Duodenal mucosa (tissue), 2 donors: ENCODE measurements around the gene RFX8.

Experiments
- H3K27ac ChIP-seq: one replicate; pipeline ENCODE4 v1.7.0; 2013; ENCODE audit warnings: low read depth, low read length
- H3K27me3 ChIP-seq, 2 donors: one replicate each; pipeline ENCODE4 v1.7.0; 2013; ENCODE audit warnings: low read length in 2 of 2, control low read depth in 1 of 2; ENCODE audit not compliant: insufficient read depth in 2 of 2, control insufficient read depth in 1 of 2
- H3K36me3 ChIP-seq, 2 donors: one replicate each; pipeline ENCODE4 v1.7.0; 2013; ENCODE audit warnings: low read length in 2 of 2, control low read depth in 1 of 2; ENCODE audit not compliant: insufficient read depth in 2 of 2, control insufficient read depth in 1 of 2
- H3K4me1 ChIP-seq, 2 donors: one replicate each; pipeline ENCODE4 v1.7.0; 2013; ENCODE audit warnings: low read length in 2 of 2, control low read depth in 1 of 2; ENCODE audit not compliant: insufficient read depth in 2 of 2, control insufficient read depth in 1 of 2
- H3K4me3 ChIP-seq, 2 donors: one replicate each; pipeline ENCODE4 v1.7.0; 2013; ENCODE audit warnings: low read length in 2 of 2, low read depth in 1 of 2
- H3K9ac ChIP-seq, 2 donors: one replicate each; pipeline ENCODE4 v1.7.0; 2013; ENCODE audit warnings: low read length in 2 of 2, low read depth in 1 of 2
- H3K9me3 ChIP-seq, 2 donors: one replicate each; pipeline ENCODE4 v1.7.0; 2013; ENCODE audit warnings: low read length in 2 of 2, control low read depth in 1 of 2; ENCODE audit not compliant: control insufficient read depth in 1 of 2

RFX8 gene

GRCh38 chr2:101371636-101372035 is 103.3 kb downstream of the RFX8 start:
- no peaks in the 10 kb centered on the region for H3K27me3 ChIP-seq
- no peaks in the 10 kb centered on the region for H3K9me3 ChIP-seq
- H3K27ac ChIP-seq: no peak overlapping the region
- no peak overlapping the region for H3K4me3 ChIP-seq
- H3K9ac ChIP-seq: no peak overlapping the region
- H3K36me3 ChIP-seq: no peaks in the 10 kb centered on the region
- no peaks in the 10 kb centered on the region for H3K4me1 ChIP-seq

GRCh38 chr2:101369100-101369499 is 105.8 kb downstream of the RFX8 start:
- no peaks in the 10 kb centered on the region for H3K36me3 ChIP-seq
- H3K9ac ChIP-seq: no peak overlapping the region
- H3K4me1 ChIP-seq: no peaks in the 10 kb centered on the region
- H3K27ac ChIP-seq: no peak overlapping the region
- no peak overlapping the region for H3K4me3 ChIP-seq
- H3K27me3 ChIP-seq: no peaks in the 10 kb centered on the region
- H3K9me3 ChIP-seq: no peaks in the 10 kb centered on the region

DNA sequence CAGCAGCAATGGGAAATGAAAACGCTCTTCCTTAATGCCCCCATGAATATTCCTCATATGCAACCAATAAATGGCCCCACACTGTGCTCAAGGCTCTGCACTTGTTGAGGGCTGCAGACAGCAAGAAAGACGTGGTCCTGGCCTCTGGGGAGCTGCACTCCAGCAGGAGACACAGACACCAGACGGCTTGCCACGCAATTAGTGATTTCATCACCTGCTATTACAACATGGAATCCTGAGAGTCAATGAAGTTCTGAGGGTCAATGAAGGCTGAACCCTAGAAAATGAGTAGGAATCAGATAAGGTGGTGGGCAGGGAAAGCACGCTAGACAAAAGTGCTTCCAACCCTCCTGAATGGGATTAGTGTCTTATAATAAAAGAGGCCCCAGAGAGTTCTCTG is 106.5 kb downstream of the RFX8 start:
- Histone ChIP-seq H3K9ac (no peak overlapping the region), H3K4me1 (no peaks in the 10 kb centered on the region), H3K9me3 (no peaks in the 10 kb centered on the region), H3K36me3 (no peaks in the 10 kb centered on the region), H3K27ac (no peak overlapping the region), H3K4me3 (no peak overlapping the region), H3K27me3 (no peaks in the 10 kb centered on the region)

GRCh38 chr2:101367508-101367907 is 107.4 kb downstream of the RFX8 start:
- no peaks in the 10 kb centered on the region for H3K27me3 ChIP-seq
- no peaks in the 10 kb centered on the region for H3K9me3 ChIP-seq
- H3K4me1 ChIP-seq: no peaks in the 10 kb centered on the region
- no peak overlapping the region for H3K27ac ChIP-seq
- H3K36me3 ChIP-seq: no peaks in the 10 kb centered on the region
- no peak overlapping the region for H3K4me3 ChIP-seq
- no peak overlapping the region for H3K9ac ChIP-seq

GRCh38 chr2:101364878-101365277 is 110.0 kb downstream of the RFX8 start:
- Histone ChIP-seq H3K27ac (no peak overlapping the region), H3K4me3 (no peak overlapping the region), H3K36me3 (no peaks in the 10 kb centered on the region), H3K9me3 (no peaks in the 10 kb centered on the region), H3K4me1 (peaks cover 10 to 12% of the 10 kb centered on the region in 2 donors), H3K9ac (no peak overlapping the region), H3K27me3 (no peaks in the 10 kb centered on the region)

DNA sequence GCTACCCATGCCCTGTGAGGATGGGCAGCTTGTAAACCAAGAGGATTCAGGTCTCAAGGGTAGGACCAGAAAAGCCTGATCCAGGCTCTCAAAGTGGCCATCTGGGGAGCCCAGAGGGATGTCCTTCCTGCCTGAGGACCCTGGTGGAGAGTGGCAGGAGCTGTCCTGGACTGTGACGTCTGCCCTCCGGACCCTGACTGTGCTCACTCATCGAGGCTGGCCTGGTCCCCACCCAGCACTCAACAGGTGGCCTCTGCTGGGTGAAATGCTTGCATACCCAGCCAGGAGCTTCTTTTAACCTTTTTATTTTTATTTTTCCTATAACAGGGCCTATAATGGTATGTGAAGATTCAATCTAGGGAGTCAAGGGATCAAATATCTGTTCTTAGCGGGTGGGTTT is 112.1 kb downstream of the RFX8 start:
- H3K9ac ChIP-seq: no peak overlapping the region
- no peaks in the 10 kb centered on the region for H3K27me3 ChIP-seq
- H3K27ac ChIP-seq: no peak overlapping the region
- no peak overlapping the region for H3K4me3 ChIP-seq
- no peaks in the 10 kb centered on the region for H3K36me3 ChIP-seq
- no peaks in the 10 kb centered on the region for H3K9me3 ChIP-seq
- peaks cover 10 to 14% of the 10 kb centered on the region in 2 donors for H3K4me1 ChIP-seq

DNA sequence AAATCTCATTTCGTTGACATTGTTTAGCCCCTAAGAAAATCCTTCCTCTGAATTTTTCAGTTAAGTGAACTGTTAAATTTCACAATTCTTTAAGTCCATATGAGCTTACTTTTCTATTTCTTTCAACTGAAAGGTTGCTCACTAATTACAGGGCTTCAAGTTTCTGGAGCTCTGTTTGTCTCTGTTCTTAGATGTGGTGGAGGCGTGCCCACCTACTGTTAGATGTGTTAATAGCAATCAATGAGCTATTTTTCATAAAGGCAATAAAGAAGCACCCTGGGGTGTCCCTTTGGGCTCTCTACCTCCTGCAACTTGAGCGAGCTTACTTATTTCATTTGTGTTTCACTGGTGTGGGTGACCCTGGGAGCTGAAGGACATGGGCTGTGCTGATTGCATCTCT is 112.6 kb downstream of the RFX8 start:
- Histone ChIP-seq H3K9ac (no peak overlapping the region), H3K4me3 (no peak overlapping the region), H3K4me1 (peaks cover 10 to 14% of the 10 kb centered on the region in 2 donors), H3K27me3 (no peaks in the 10 kb centered on the region), H3K36me3 (no peaks in the 10 kb centered on the region), H3K27ac (no peak overlapping the region), H3K9me3 (no peaks in the 10 kb centered on the region)

DNA sequence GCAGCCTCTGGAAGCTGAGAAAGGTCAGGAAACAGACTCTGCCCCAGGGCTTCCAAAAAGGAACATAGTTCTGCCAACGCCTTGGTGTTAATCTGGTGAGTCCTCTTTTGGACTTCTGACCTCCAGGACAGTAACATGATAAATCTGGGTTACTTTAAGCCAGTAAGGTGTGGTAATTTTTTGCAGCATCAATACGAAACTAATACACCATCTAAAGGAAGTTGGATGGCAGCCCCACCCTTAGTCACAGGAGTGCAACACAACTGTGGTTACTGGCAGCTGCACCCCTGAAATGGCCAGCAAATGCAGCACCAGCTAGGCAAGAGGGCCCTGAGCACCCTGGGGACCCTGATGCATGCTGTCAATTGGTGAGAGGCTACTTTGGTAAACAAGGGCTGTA is 113.4 kb downstream of the RFX8 start:
- Histone ChIP-seq H3K9me3 (no peaks in the 10 kb centered on the region), H3K4me1 (peaks cover 10 to 14% of the 10 kb centered on the region in 2 donors), H3K4me3 (no peak overlapping the region), H3K27ac (no peak overlapping the region), H3K36me3 (no peaks in the 10 kb centered on the region), H3K9ac (no peak overlapping the region), H3K27me3 (no peaks in the 10 kb centered on the region)

DNA sequence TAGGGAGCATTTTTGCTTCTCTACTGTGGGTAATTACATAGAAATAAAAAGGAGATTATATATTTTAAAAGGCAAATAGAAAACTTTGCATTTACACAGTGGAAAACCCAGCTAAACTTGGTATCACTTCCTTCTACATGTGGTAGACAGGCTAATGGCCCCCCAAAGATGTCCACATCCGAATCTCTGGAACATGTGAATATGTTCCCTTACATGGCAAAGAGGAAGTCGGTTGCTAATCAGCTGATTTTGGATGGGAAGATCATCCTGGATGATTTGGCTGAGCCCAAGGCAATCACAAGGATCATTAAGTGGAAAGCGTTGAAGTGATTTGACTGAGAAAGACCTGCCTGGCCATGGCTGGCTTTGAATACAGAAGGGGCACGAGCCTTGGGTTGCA is 113.8 kb downstream of the RFX8 start:
- Histone ChIP-seq H3K36me3 (no peaks in the 10 kb centered on the region), H3K4me1 (peaks cover 10 to 14% of the 10 kb centered on the region in 2 donors), H3K27ac (no peak overlapping the region), H3K9me3 (no peaks in the 10 kb centered on the region), H3K4me3 (no peak overlapping the region), H3K9ac (no peak overlapping the region), H3K27me3 (no peaks in the 10 kb centered on the region)

DNA sequence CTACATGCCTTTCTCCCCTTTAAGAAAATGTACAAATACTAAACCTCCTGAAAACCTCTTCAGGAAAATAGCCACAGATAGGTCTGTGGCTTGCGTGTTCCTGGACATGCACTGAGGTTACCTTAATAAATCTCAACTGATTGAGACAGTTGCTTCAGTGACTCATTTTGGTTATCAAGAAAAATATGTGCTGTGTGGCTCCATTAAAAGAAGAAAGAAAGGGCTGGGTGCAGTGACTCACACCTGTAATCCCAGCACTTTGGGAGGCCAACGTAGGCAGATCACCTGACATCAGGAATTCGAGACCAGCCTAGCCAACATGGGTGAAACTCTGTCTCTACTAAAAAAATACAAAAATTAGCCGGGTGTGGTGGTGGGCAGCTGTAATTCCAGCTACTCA is 114.7 kb downstream of the RFX8 start:
- Histone ChIP-seq H3K4me1 (peaks cover 10 to 14% of the 10 kb centered on the region in 2 donors), H3K9me3 (no peaks in the 10 kb centered on the region), H3K27ac (no peak overlapping the region), H3K36me3 (no peaks in the 10 kb centered on the region), H3K27me3 (no peaks in the 10 kb centered on the region), H3K9ac (no peak overlapping the region), H3K4me3 (no peak overlapping the region)

DNA sequence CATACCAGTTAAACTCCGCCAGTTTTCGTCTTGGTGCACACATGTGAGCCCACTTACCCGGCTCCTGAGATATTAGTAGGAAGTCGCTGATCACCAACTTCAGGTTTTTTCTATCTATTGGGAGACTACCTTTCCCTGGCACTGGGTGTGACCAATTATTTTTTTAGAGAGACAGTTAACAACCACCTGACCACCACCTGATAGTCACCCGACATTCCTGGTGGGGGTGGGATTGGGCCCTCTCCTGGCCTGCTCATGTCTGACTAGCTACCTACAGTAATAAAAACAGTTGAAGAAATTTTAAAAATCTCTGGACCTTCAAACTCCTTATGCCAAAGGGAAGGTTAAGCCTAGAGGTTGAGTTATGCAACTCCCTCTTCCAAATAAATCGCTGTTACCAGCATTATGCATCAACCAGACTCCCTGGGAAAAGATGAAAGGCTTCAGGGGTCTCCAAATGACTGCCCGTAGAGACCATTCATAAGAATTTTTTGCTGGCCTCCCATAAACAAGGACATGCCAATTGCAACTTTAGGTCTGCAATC is 115.4 kb downstream of the RFX8 start:
- H3K9me3 ChIP-seq: no peaks in the 10 kb centered on the region

More for the DNA sequence above, 115.4 kb downstream of the RFX8 start:
- Histone ChIP-seq H3K9ac (no peak overlapping the region), H3K4me3 (no peak overlapping the region), H3K4me1 (peaks cover 10 to 14% of the 10 kb centered on the region in 2 donors), H3K36me3 (no peaks in the 10 kb centered on the region), H3K27ac (no peak overlapping the region), H3K27me3 (no peaks in the 10 kb centered on the region)
